Loucy (cell line): Measurements from ENCODE around the gene BCO2.
"Not testable (repeated sequence)": the region's sequence is repeated elsewhere in the genome, so short reads cannot be mapped to it uniquely, and the experiment has no call there.

Experiments used
- H2AFZ ChIP-seq: fragments of 200-600 bp; sonication (generic); 2 replicates; pipeline ENCODE4 v1.6.0; 2016; ENCODE audit warnings: antibody characterized with exemption, mild to moderate bottlenecking, low read length, moderate library complexity
- H3F3A ChIP-seq: fragments of 200-600 bp; 2 replicates; pipeline ENCODE4 v1.6.0; 2016; ENCODE audit warnings: antibody characterized with exemption, low read depth, mild to moderate bottlenecking
- H3K27me3 ChIP-seq: fragments of 200-600 bp; sonication (generic); 2 replicates; pipeline ENCODE4 v1.6.1; 2014; ENCODE audit warnings: low read length, mild to moderate bottlenecking; ENCODE audit not compliant: insufficient read depth, poor library complexity, severe bottlenecking
- H3K36me3 ChIP-seq: fragments of 200-600 bp; sonication (generic); 2 replicates; pipeline ENCODE4 v1.6.1; 2016; ENCODE audit warnings: low read length; ENCODE audit not compliant: insufficient read depth
- H3K4me1 ChIP-seq: fragments of 200-600 bp; sonication (generic); 2 replicates; pipeline ENCODE4 v1.5.1; 2014; ENCODE audit warnings: low read length, mild to moderate bottlenecking; ENCODE audit not compliant: insufficient read depth, poor library complexity, severe bottlenecking
- H3K4me2 ChIP-seq: fragments of 200-600 bp; sonication (generic); 2 replicates; pipeline ENCODE4 v1.6.0; 2014; ENCODE audit warnings: antibody characterized with exemption, low read length, low read depth, mild to moderate bottlenecking; ENCODE audit not compliant: poor library complexity, severe bottlenecking
- H3K4me3 ChIP-seq: fragments of 200-600 bp; sonication (generic); 2 replicates; pipeline ENCODE4 v1.5.1; 2014; ENCODE audit warnings: low read length, mild to moderate bottlenecking, mixed read lengths; ENCODE audit not compliant: poor library complexity, severe bottlenecking
- H3K79me2 ChIP-seq: fragments of 200-600 bp; sonication (generic); 2 replicates; pipeline ENCODE4 v1.6.1; 2014; ENCODE audit warnings: low read length; ENCODE audit not compliant: insufficient read depth
- H3K9ac ChIP-seq: fragments of 200-600 bp; sonication (generic); 2 replicates; pipeline ENCODE4 v1.6.0; 2014; ENCODE audit warnings: mild to moderate bottlenecking, low read depth, low read length, moderate library complexity; ENCODE audit not compliant: poor library complexity, severe bottlenecking
- H3K9me2 ChIP-seq: fragments of 200-600 bp; sonication (generic); replicated peaks from 2 replicates; pipeline ENCODE4 v1.6.1; 2016; ENCODE audit warnings: low read depth, low read length, mixed read lengths
- H3K9me3 ChIP-seq: fragments of 200-600 bp; sonication (generic); 2 replicates; pipeline ENCODE4 v1.6.1; 2014; ENCODE audit warnings: mild to moderate bottlenecking, antibody characterized with exemption, low read length, low read depth; ENCODE audit not compliant: insufficient read depth
- H4K20me1 ChIP-seq: fragments of 200-600 bp; sonication (generic); 2 replicates; pipeline ENCODE4 v1.6.0; 2014; ENCODE audit warnings: antibody characterized with exemption, low read length, mild to moderate bottlenecking; ENCODE audit not compliant: insufficient read depth, poor library complexity, severe bottlenecking
- EZH2phosphoT487 ChIP-seq: fragments of 200-600 bp; IDR thresholded peaks from 2 replicates; pipeline ENCODE4 v1.6.1; 2018; ENCODE audit warnings: antibody characterized with exemption, mild to moderate bottlenecking, moderate library complexity, borderline replicate concordance
- TF ChIP-seq, protein P1 (sequence below): fragments of 200-600 bp; sonication (generic); conservative IDR thresholded peaks from 2 replicates; pipeline ENCODE4 v1.5.1; 2014; ENCODE audit warnings: mild to moderate bottlenecking, antibody characterized with exemption, low read length

Gene BCO2

DNA sequence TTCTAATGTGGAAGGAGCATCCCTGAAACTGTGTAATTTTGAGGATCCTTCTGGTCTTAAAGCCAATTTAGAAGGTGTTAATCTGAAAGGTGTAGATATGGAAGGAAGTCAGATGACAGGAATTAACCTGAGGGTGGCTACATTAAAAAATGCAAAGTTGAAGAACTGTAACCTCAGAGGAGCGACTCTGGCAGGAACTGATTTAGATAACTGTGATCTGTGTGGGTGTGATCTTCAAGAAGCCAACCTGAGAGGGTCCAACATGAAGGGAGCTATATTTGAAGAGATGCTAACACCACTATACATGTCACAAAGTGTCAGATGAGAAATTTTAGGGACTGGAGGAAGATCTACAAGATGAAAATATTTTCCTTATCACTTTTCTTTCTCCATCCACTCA lies 7.6 kb downstream of the BCO2 start:
- H2AFZ ChIP-seq = no peak overlapping the region
- no peak overlapping the region for H3K9ac ChIP-seq
- no peak overlapping the region for H3K4me3 ChIP-seq
- H3K9me3 ChIP-seq = no peaks in the 10 kb centered on the region
- H3K27me3 ChIP-seq = no peaks in the 10 kb centered on the region
- TF ChIP-seq EZH2phosphoT487 = no peak
- TF ChIP-seq, protein P1, sequence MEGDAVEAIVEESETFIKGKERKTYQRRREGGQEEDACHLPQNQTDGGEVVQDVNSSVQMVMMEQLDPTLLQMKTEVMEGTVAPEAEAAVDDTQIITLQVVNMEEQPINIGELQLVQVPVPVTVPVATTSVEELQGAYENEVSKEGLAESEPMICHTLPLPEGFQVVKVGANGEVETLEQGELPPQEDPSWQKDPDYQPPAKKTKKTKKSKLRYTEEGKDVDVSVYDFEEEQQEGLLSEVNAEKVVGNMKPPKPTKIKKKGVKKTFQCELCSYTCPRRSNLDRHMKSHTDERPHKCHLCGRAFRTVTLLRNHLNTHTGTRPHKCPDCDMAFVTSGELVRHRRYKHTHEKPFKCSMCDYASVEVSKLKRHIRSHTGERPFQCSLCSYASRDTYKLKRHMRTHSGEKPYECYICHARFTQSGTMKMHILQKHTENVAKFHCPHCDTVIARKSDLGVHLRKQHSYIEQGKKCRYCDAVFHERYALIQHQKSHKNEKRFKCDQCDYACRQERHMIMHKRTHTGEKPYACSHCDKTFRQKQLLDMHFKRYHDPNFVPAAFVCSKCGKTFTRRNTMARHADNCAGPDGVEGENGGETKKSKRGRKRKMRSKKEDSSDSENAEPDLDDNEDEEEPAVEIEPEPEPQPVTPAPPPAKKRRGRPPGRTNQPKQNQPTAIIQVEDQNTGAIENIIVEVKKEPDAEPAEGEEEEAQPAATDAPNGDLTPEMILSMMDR = no peak
- no peaks in the 10 kb centered on the region for H3F3A ChIP-seq
- no peaks in the 10 kb centered on the region for H3K9me2 ChIP-seq
- no peaks in the 10 kb centered on the region for H3K79me2 ChIP-seq
- no peaks in the 10 kb centered on the region for H4K20me1 ChIP-seq
- peaks cover 16% of the 10 kb centered on the region for H3K4me1 ChIP-seq
- H3K4me2 ChIP-seq = no peak overlapping the region
- no peaks in the 10 kb centered on the region for H3K36me3 ChIP-seq

DNA sequence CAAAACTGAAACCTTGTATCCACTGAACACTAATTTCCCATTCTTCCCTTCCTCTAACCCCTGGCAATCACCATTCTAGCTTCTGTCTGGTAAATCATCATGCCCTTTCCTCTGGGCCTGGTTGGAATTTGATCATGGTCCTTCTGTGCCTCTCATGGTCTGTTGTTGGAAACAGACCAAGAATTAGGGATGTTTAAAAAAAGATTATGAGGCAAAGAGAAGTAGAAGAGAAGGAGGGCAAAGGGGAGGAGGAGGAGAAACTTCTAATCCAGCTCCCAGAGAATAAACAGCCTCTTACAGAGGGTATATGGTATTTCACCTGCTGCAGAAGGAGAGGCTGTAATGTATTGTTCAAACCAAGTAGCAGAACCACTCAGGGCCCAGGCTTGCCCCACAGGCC lies 10.6 kb downstream of the BCO2 start:
- Histone ChIP-seq H3K9ac (no peak overlapping the region), H3K9me3 (no peaks in the 10 kb centered on the region), H3K79me2 (no peaks in the 10 kb centered on the region), H3K4me2 (no peak overlapping the region), H3K4me3 (no peak overlapping the region), H3K36me3 (no peaks in the 10 kb centered on the region), H3K9me2 (no peaks in the 10 kb centered on the region), H3F3A (no peaks in the 10 kb centered on the region), H4K20me1 (no peaks in the 10 kb centered on the region), H3K27me3 (no peaks in the 10 kb centered on the region), H3K4me1 (no peaks in the 10 kb centered on the region), H2AFZ (no peak overlapping the region)
- TF ChIP-seq EZH2phosphoT487 = no peak
- TF ChIP-seq, protein P1 = no peak

DNA sequence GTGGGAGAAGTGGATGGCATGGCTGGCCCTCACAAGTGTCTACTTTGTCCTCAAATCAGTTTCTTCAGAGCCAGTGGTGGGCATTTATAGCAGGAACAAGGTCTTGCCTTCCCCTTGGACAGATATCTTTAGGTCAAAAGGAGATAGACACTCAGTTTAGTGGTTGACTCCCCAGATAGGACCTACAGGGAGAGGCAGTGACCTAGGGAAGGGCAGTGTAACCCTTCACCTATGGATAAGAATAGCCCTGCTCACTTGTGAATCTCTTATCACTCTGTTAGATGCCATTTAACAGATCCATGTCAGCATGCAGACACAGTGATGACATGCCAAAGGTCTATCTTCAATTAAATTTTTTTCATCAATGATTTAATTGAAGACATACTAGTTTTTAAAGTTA lies 11.0 kb downstream of the BCO2 start:
- Histone ChIP-seq H3K9ac (no peak overlapping the region), H3K4me3 (no peak overlapping the region), H2AFZ (no peak overlapping the region), H3K36me3 (no peaks in the 10 kb centered on the region), H3K4me1 (peaks cover under 1% of the 10 kb centered on the region), H3K9me3 (no peaks in the 10 kb centered on the region), H3K4me2 (no peak overlapping the region), H3K27me3 (no peaks in the 10 kb centered on the region), H3F3A (no peaks in the 10 kb centered on the region), H3K9me2 (no peaks in the 10 kb centered on the region), H4K20me1 (no peaks in the 10 kb centered on the region), H3K79me2 (no peaks in the 10 kb centered on the region)
- no peak for TF ChIP-seq EZH2phosphoT487
- TF ChIP-seq, protein P1 = no peak

DNA sequence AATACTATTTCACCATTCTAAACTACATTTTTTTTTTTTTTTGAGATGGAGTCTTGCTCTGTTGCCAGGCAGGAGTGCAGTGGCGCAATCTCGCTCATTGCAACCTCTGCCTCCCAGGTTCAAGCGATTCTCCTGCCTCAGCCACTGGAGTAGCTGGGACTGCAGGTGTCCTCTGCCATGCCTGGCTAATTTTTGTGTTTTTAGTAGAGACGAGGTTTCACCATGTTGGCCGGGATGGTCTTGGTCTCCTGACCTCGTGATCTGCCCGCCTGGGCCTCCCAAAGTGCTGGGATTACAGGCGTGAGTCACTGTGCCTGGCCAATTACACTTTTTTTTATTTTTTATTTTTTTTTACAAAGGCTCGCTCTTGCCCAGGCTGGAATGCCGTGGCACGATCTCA lies 19.8 kb downstream of the BCO2 start:
- not testable (repeated sequence) for H3K79me2 ChIP-seq, H3K27me3 ChIP-seq, H3K36me3 ChIP-seq, H3K9me2 ChIP-seq, H3K4me1 ChIP-seq, H3K9ac ChIP-seq, H3K4me2 ChIP-seq, H3K9me3 ChIP-seq, H3F3A ChIP-seq, H2AFZ ChIP-seq, H3K4me3 ChIP-seq, H4K20me1 ChIP-seq
